Measurements from ENCODE around the gene ICAM1. TPM values are rescaled to one million over a fixed set of nuclear protein-coding genes. Genes with fewer than 3 reads are reported as not detected.
A peak's percentile ranks its signal among the peaks of the same experiment; 100 is the strongest.

ICAM1 gene
- total RNA-seq, 2 experiments from 2014 or later = 35.5 to 37.2 TPM

DNA sequence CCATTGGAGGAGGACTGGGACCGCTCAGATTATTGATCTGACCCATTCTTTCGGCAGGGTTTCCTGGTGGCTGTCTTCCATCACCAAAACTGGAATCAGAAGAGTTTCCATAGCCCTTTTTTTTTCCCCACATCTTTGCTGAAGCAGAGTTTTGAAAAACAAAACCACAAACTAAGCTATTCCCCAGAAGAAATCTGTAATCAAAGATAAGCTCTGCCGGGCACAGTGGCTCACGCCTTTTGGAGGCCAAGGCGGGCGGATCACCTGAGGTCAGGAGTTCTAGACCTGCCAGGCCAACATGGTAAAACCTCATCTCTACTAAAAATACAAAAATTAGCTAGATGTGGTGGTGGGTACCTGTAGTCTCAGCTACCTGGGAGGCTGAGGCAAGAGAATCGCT lies 4.2 kb upstream of the ICAM1 start:
- Mint-ChIP-seq H3K36me3 (ENCODE audit: low read depth) (peaks cover 3% of the 10 kb centered on the region), H3K27me3 (no peaks in the 10 kb centered on the region), H3K9me3 (no peaks in the 10 kb centered on the region), H3K4me1 (ENCODE audit: low read depth) (peaks cover 8% of the 10 kb centered on the region), H3K4me3 (no peak overlapping the region), H3K27ac (no peak overlapping the region)
- CTCF ChIA-PET = interaction anchor here (5.8 to 8.8 kb wide), 2 partner anchors 7 to 120 kb away, joined by 75 to 286 read pairs; partner anchors contain the start of gene TYK2
- intact Hi-C loops (cut with micrococcal nuclease) = no loop called here
- no peak for ATAC-seq
- DNase-seq = no peak
- POLR2A ChIA-PET = interaction anchor here (1.5 to 1.6 kb wide), 2 partner anchors 114 to 121 kb away, joined by 3 read pairs; partner anchors contain the start of gene TYK2
- TF ChIP-seq, protein P1, sequence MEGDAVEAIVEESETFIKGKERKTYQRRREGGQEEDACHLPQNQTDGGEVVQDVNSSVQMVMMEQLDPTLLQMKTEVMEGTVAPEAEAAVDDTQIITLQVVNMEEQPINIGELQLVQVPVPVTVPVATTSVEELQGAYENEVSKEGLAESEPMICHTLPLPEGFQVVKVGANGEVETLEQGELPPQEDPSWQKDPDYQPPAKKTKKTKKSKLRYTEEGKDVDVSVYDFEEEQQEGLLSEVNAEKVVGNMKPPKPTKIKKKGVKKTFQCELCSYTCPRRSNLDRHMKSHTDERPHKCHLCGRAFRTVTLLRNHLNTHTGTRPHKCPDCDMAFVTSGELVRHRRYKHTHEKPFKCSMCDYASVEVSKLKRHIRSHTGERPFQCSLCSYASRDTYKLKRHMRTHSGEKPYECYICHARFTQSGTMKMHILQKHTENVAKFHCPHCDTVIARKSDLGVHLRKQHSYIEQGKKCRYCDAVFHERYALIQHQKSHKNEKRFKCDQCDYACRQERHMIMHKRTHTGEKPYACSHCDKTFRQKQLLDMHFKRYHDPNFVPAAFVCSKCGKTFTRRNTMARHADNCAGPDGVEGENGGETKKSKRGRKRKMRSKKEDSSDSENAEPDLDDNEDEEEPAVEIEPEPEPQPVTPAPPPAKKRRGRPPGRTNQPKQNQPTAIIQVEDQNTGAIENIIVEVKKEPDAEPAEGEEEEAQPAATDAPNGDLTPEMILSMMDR (IDR thresholded peaks at IDR 0.05) = no peak

DNA sequence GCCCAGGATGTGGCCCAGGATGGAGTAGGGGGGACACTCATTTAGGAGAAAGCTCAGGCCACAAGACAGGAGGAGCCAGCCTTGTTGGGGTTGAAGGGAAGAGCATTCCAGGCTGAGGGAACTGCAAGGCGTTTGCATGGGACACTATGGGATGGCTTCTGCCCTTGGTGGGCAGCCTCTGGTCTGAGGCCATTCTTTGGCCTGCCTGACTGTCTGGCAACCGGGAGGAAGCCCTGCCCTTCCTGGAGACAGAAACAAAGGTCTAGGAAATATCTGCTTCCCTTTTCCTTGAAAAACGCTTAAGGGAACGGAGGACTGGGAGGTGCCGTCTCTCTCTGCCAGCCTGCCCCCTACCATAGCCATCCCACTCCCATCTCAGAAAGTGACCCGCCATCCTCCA lies 2.8 kb upstream of the ICAM1 start:
- Mint-ChIP-seq H3K27me3 (no peaks in the 10 kb centered on the region), H3K36me3 (ENCODE audit: low read depth) (peaks cover 15% of the 10 kb centered on the region), H3K4me1 (ENCODE audit: low read depth) (peaks cover 16% of the 10 kb centered on the region), H3K4me3 (no peak overlapping the region), H3K9me3 (no peaks in the 10 kb centered on the region), H3K27ac (no peak overlapping the region)
- TF ChIP-seq, protein P1 (IDR thresholded peaks at IDR 0.05) = no peak
- ATAC-seq = no peak
- ChIA-PET CTCF (interaction anchor here (0.7 to 8.8 kb wide), 7 partner anchors 8 to 118 kb away, joined by 3 to 286 read pairs (median 4); partner anchors contain the start of genes ICAM5, RAVER1 and TYK2), POLR2A (interaction anchor here (1.1 to 1.5 kb wide), 2 partner anchors 9 to 112 kb away, joined by 3 to 5 read pairs; partner anchors contain the start of gene TYK2)
- intact Hi-C loops (cut with micrococcal nuclease) = no loop called here
- no peak for DNase-seq

DNA sequence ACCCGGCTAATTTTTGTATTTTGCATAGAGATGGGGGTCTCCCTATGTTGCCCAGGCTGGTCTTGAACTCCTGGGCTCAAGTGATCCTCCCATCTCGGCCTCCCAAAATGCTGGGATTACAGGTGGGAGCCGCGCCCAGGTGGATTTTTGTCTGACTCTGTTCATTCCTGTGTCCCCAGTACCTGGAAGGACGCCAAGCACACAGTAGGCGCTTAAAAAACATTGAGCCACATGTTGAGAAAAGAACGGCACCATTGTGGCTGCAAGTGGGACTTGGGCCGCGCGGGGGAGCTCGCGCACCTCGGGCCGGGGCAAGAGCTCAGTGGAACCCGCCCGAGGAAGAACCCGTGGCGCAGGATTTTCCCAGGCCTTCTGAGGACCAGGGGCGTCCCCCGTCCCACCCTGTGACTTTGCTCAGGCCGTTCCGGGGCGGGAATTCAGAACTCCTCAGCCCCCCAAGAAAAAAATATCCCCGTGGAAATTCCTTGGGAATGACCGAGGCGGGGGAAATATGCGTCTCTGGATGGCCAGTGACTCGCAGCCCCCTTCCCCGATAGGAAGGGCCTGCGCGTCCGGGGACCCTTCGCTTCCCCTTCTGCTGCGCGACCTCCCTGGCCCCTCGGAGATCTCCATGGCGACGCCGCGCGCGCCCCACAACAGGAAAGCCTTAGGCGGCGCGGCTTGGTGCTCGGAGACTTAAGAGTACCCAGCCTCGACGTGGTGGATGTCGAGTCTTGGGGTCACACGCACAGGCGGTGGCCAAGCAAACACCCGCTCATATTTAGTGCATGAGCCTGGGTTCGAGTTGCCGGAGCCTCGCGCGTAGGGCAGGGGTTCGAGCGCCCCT lies 1.4 kb upstream of the ICAM1 start:
- ATAC-seq (peak; percentile 72), DNase-seq (peak; percentile 95)
- Mint-ChIP-seq H3K4me1 (ENCODE audit: low read depth) (peaks cover 20% of the 10 kb centered on the region), H3K4me3 (peak overlapping the region; percentile 85), H3K36me3 (ENCODE audit: low read depth) (peaks cover 22% of the 10 kb centered on the region), H3K27ac (peak overlapping the region; percentile 89), H3K9me3 (no peaks in the 10 kb centered on the region), H3K27me3 (no peaks in the 10 kb centered on the region)
- POLR2A ChIA-PET = interaction anchor here (0.6 to 8.0 kb wide), 18 partner anchors 10 to 296 kb away, joined by 3 to 107 read pairs (median 8); partner anchors contain the start of genes CDC37, DNMT1, ICAM4 and ICAM5
- TF ChIP-seq, protein P1 (IDR thresholded peaks at IDR 0.05) = peak; percentile 97
- intact Hi-C loops (cut with micrococcal nuclease) = loop anchor here (1.0 kb wide), 1 partner anchor 120 kb away; no protein-coding TSS in a partner anchor
- CTCF ChIA-PET = interaction anchor here (0.6 to 8.8 kb wide), 21 partner anchors 9 to 338 kb away, joined by 3 to 286 read pairs (median 5); partner anchors contain the start of genes FDX2, ICAM4, ICAM5 and KRI1

DNA sequence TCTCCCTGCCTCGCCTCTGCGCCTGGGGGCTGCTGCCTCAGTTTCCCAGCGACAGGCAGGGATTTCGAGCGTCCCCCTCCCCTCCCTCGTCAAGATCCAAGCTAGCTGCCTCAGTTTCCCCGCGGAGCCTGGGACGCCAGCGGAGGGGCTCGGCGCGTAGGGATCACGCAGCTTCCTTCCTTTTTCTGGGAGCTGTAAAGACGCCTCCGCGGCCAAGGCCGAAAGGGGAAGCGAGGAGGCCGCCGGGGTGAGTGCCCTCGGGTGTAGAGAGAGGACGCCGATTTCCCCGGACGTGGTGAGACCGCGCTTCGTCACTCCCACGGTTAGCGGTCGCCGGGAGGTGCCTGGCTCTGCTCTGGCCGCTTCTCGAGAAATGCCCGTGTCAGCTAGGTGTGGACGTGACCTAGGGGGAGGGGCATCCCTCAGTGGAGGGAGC lies 722 bp upstream of the ICAM1 start:
- no peaks in the 10 kb centered on the region for H3K27me3 Mint-ChIP-seq
- ATAC-seq = peak; percentile 64
- peak overlapping the region; percentile 89 for H3K27ac Mint-ChIP-seq
- TF ChIP-seq, protein P1 (IDR thresholded peaks at IDR 0.05) = no peak
- peak; percentile 90 for DNase-seq
- peaks cover 24% of the 10 kb centered on the region for H3K4me1 Mint-ChIP-seq (ENCODE audit: low read depth)
- H3K36me3 Mint-ChIP-seq (ENCODE audit: low read depth) = peaks cover 28% of the 10 kb centered on the region
- no peaks in the 10 kb centered on the region for H3K9me3 Mint-ChIP-seq
- peak overlapping the region; percentile 85 for H3K4me3 Mint-ChIP-seq
- POLR2A ChIA-PET = interaction anchor here (0.7 to 8.0 kb wide), 18 partner anchors 9 to 296 kb away, joined by 3 to 107 read pairs (median 8); partner anchors contain the start of genes CDC37, DNMT1, ICAM4 and ICAM5
- CTCF ChIA-PET = interaction anchor here (1.0 to 8.8 kb wide), 21 partner anchors 9 to 339 kb away, joined by 3 to 286 read pairs (median 4); partner anchors contain the start of genes CDC37, FDX2, ICAM4 and ICAM5
- intact Hi-C loops (cut with micrococcal nuclease) = no loop called here
